ENCODE results near the gene KCTD7.
A peak's percentile ranks its signal among the peaks of the same experiment; 100 is the strongest.

KCTD7 gene

GRCh38 chr7:66627881-66628360 is 760 bp upstream of the KCTD7 start:
- peak; percentile 59 for ATAC-seq
- no peak for TF ChIP-seq ZNF70 (CRISPR knock-in tag; IDR thresholded peaks at IDR 0.05)
- 0 out of 2 replicates have a peak, but pooled peaks have one; percentile 24 for TF ChIP-seq TSHZ2 (CRISPR knock-in tag; IDR thresholded peaks at IDR 0.05)
- TF ChIP-seq, protein P1, sequence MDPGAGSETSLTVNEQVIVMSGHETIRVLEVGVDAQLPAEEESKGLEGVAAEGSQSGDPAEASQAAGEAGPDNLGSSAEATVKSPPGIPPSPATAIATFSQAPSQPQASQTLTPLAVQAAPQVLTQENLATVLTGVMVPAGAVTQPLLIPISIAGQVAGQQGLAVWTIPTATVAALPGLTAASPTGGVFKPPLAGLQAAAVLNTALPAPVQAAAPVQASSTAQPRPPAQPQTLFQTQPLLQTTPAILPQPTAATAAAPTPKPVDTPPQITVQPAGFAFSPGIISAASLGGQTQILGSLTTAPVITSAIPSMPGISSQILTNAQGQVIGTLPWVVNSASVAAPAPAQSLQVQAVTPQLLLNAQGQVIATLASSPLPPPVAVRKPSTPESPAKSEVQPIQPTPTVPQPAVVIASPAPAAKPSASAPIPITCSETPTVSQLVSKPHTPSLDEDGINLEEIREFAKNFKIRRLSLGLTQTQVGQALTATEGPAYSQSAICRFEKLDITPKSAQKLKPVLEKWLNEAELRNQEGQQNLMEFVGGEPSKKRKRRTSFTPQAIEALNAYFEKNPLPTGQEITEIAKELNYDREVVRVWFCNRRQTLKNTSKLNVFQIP (CRISPR knock-in tag; IDR thresholded peaks at IDR 0.05; ENCODE audit: borderline replicate concordance, low read depth) = no peak

- TF ChIP-seq, protein P2, sequence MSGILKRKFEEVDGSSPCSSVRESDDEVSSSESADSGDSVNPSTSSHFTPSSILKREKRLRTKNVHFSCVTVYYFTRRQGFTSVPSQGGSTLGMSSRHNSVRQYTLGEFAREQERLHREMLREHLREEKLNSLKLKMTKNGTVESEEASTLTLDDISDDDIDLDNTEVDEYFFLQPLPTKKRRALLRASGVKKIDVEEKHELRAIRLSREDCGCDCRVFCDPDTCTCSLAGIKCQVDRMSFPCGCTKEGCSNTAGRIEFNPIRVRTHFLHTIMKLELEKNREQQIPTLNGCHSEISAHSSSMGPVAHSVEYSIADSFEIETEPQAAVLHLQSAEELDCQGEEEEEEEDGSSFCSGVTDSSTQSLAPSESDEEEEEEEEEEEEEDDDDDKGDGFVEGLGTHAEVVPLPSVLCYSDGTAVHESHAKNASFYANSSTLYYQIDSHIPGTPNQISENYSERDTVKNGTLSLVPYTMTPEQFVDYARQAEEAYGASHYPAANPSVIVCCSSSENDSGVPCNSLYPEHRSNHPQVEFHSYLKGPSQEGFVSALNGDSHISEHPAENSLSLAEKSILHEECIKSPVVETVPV (CRISPR knock-in tag; IDR thresholded peaks at IDR 0.05) = no peak
- TF ChIP-seq RARB (CRISPR knock-in tag; IDR thresholded peaks at IDR 0.05) (no peak), ESRRG (CRISPR knock-in tag; IDR thresholded peaks at IDR 0.05) (no peak)
- no peak for ATAC-seq
Observed at GRCh38 chr7:66629222-66630062, 761 bp downstream of the KCTD7 start.

DNA sequence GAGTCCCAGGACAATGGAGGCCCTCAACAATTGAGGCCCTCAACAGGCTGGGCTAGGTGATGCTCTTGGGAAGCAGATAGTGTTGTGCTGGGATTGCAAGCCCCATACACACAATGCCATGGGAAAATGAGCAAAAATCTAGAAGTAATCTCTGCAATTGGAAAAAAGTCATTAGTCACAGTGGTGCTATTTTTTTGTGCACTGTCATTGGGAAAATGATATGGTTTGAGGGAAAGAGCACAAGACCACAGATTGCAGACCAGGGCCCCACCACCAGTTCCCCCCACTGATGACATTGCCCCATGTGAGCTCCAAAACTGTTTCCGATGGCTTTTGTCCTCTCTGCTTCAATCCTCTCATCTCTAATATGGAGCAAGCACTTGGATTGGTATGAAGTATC is 1.9 kb downstream of the KCTD7 start:
- TF ChIP-seq, protein P2 (CRISPR knock-in tag; IDR thresholded peaks at IDR 0.05) = no peak
- TF ChIP-seq TCF4 (CRISPR knock-in tag; IDR thresholded peaks at IDR 0.05; ENCODE audit: borderline replicate concordance) (no peak), ZFP3 (CRISPR knock-in tag; IDR thresholded peaks at IDR 0.05) (no peak), TOX (CRISPR knock-in tag; IDR thresholded peaks at IDR 0.05; ENCODE audit: borderline replicate concordance) (no peak), ESRRG (CRISPR knock-in tag; IDR thresholded peaks at IDR 0.05) (no peak), CSDC2 (CRISPR knock-in tag; IDR thresholded peaks at IDR 0.05) (no peak), OSR1 (CRISPR knock-in tag; IDR thresholded peaks at IDR 0.05) (no peak)
- no peak for ATAC-seq

DNA sequence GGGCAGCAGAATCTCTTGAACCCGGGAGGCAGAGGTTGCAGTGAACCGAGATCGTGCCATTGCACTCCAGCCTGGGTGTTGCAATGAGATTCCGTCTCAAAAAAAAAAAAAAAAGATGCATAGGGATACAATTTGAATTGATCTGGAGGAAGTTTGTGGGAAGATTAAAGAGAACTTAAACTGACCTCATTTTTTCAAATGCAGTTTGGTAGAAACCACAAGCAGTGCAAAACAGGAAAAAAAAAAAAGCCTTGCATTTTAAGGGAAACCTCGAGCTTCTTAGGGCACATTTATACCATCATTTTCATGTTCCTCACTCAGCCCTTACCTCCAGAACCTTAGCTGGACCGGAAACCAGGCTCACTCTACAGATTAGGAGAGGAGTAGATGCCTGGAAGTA is 2.8 kb downstream of the KCTD7 start:
- ATAC-seq = no peak
- TF ChIP-seq CREB5 (CRISPR knock-in tag; IDR thresholded peaks at IDR 0.05; ENCODE audit: low read depth) (no peak), ARNTL (CRISPR knock-in tag; IDR thresholded peaks at IDR 0.05; ENCODE audit: borderline replicate concordance, low read depth) (no peak), ZNF70 (CRISPR knock-in tag; IDR thresholded peaks at IDR 0.05) (no peak), SNAI2 (CRISPR knock-in tag; IDR thresholded peaks at IDR 0.05) (no peak), ZNF8 (CRISPR knock-in tag; IDR thresholded peaks at IDR 0.05) (no peak), TCF4 (CRISPR knock-in tag; IDR thresholded peaks at IDR 0.05; ENCODE audit: borderline replicate concordance) (no peak), GLIS3 (CRISPR knock-in tag; IDR thresholded peaks at IDR 0.05) (no peak), PPARA (CRISPR knock-in tag; IDR thresholded peaks at IDR 0.05; ENCODE audit: borderline replicate concordance) (no peak), ZFP30 (CRISPR knock-in tag; IDR thresholded peaks at IDR 0.05) (no peak)
- TF ChIP-seq, protein P2 (CRISPR knock-in tag; IDR thresholded peaks at IDR 0.05) = no peak

All from SK-N-SH treated with all-trans-retinoic acid at 6 μM for 48 hours (cell line).